HPDE6-E6E7 (cell line): ENCODE measurements around the gene FOXK1.

ENCODE experiments used
- DNase-seq: peaks from one replicate; pipeline ENCODE4 v3.0.0; 2011; ENCODE audit warnings: missing footprints; ENCODE audit errors: extremely low spot score

FOXK1 gene

DNA sequence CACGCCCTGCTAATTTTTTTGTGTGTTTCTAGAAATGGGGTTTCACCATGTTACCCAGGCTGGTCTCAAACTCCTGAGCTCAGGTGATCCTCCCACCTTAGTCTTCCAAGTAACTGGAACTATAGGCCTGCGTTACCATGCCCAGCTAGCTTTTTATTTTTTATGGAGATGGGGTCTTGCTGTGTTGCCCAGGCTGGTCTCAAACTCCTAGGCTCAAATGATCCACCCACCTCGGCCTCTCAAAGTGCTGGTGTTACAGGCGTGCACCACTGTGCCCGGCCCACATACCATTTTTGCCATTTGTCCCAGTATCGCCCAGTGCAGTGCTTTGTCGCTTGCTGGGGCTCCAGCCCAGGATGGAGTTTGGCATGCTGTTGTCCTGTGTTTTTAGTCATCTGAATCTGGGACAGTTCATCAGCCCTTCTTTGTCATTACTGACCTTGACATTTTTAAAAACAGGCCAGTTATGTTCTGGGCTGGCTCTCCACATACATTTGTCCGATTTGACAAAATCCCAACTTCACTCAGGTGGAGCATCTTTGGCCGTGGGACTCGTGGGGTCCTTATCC lies 16.7 kb downstream of the FOXK1 start:
- DNase-seq: no peak

GRCh38 chr7:4699841-4700240 lies 17.7 kb downstream of the FOXK1 start:
- DNase-seq: no peak

GRCh38 chr7:4700577-4701235 lies 18.6 kb downstream of the FOXK1 start:
- DNase-seq: no peak

GRCh38 chr7:4702961-4703512 lies 20.9 kb downstream of the FOXK1 start:
- DNase-seq: no peak

DNA sequence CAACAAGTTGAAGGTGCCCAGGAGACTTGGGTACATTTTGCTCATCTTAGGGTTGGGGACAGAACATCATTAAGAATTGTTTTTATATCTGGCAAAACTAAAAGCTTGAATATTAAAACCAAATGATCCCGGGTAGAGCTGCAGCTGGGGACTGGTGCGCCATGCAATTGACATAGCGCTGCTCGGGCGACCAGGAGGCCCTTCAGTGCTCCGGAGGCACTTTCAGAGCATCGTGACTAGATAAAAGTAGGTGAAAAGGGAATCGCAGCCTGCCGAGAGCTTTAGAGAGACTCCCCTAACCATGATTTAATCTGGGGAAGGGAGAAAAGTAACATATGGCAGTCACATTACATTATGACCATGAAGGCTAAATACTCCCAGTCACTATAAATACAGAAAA lies 21.4 kb downstream of the FOXK1 start:
- DNase-seq: no peak

- DNase-seq: no peak
These were observed 24.5 kb downstream of the FOXK1 start for GRCh38 chr7:4706384-4707216.

GRCh38 chr7:4707217-4707741 lies 25.2 kb downstream of the FOXK1 start:
- no peak for DNase-seq

- DNase-seq: no peak
These were observed 25.9 kb downstream of the FOXK1 start for GRCh38 chr7:4707980-4708411.

DNA sequence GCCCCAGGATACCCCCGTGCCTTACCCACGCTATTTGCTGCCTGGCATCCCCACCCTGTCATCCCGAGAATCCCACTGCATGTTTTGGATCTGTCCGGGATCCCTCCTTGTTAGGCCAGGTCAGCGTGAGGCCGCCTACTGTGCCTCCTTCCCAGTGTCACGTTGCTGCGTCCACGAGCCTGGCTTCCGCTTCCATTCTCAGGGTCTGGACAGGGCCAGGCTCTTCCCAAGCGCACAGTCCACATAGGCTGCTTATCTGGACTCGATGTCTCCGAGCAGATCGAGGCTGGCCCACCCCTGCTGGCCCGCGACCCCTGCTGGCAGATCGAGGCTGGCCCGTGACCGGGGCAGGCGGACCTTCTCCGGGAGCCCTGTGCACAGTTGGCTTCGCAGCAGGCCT lies 27.1 kb downstream of the FOXK1 start:
- no peak for DNase-seq

GRCh38 chr7:4711093-4711492 lies 29.0 kb downstream of the FOXK1 start:
- DNase-seq: no peak

DNA sequence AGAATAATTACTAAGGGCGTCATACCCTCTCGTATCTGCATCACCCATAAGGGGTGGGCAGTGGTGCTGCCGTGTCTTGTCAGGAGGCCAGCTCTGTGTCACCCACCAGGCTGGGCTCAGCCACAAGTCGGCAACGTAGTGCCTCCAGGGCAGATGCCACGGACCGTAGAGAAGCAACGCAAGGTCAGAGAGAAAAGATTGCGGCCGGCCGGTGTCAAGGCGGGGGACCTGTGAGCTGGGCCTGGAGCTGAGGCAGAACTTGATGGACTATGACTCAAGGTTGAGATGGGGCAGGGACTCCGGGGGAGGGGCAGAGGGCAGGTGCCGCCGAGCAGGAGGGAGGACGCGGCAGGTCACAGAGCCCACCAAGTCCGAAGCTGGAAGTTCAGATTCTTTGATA lies 29.5 kb downstream of the FOXK1 start:
- DNase-seq: no peak

- DNase-seq: no peak
These were observed 30.4 kb downstream of the FOXK1 start for GRCh38 chr7:4712281-4713182.

DNA sequence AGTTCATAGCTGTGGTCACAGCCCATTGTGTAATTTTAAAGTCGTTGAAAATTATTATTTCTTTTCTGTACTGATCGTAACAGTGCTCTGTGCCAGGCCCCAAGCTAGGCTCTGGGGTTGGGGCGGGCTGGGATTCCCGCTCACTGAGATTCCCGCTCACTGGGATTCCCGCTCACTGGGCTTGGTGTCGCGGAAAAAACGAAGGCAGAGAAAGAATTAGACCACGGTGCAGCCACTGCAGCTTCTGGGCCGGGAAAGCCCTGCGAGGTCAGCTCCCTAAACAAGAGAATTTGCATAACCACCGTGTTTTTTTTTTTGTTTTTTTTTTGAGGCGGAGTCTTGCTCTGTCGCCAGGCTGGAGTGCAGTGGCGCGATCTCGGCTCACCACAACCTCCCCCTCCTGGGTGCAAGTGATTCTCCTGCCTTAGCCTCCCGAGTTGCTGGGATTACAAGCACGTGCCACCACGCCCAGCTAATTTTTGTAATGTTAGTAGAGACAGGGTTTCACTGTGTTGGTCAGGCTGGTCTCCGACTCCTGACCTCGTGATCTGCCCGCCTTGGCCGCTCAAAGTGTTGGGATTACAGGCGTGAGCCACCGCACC lies 31.2 kb downstream of the FOXK1 start:
- DNase-seq: no peak

DNA sequence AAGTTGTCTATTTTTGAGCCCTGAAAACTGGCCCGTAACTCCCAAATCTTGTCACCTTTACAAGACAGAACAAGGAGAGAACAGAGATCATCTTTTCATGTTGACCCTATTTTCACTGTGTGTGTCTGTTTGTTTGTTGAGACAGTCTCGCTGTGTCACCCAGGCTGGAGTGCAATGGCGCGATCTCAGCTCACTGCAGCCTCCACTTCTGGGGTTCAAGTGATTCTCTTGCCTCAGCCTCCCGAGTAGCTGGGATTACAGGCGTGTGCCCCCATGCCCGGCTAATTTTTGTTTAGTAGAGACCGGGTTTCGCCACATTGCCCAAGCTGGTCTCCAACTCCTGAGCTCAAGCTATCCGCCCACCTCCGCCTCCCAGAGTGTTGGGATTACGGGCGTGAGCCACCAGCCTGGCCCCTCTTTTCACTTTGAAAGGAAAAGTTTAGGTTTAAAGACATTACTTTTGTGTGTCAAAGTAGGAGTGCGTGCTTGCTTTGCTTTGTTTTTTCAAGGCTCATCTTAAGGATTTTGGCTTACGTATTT lies 32.1 kb downstream of the FOXK1 start:
- no peak for DNase-seq

GRCh38 chr7:4714767-4715409 lies 32.8 kb downstream of the FOXK1 start:
- no peak for DNase-seq

DNA sequence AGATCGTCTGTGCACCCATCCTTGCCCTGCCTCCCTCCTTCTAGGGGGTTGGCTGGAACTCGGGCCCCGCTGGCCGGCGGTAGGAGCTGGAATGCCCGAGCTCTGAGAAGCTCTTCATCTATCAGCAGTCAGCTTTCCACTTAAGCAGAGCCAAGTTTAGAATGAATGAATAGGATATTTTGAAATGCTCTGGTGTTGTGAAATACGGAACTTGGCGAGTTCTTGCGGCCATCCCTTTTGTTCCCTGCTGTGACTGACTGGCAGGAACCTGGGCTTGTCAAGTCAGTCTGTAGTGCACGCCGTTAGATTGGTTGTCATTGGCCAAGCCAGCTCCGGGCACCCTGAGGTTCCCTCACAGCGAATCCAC lies 33.3 kb downstream of the FOXK1 start:
- no peak for DNase-seq

DNA sequence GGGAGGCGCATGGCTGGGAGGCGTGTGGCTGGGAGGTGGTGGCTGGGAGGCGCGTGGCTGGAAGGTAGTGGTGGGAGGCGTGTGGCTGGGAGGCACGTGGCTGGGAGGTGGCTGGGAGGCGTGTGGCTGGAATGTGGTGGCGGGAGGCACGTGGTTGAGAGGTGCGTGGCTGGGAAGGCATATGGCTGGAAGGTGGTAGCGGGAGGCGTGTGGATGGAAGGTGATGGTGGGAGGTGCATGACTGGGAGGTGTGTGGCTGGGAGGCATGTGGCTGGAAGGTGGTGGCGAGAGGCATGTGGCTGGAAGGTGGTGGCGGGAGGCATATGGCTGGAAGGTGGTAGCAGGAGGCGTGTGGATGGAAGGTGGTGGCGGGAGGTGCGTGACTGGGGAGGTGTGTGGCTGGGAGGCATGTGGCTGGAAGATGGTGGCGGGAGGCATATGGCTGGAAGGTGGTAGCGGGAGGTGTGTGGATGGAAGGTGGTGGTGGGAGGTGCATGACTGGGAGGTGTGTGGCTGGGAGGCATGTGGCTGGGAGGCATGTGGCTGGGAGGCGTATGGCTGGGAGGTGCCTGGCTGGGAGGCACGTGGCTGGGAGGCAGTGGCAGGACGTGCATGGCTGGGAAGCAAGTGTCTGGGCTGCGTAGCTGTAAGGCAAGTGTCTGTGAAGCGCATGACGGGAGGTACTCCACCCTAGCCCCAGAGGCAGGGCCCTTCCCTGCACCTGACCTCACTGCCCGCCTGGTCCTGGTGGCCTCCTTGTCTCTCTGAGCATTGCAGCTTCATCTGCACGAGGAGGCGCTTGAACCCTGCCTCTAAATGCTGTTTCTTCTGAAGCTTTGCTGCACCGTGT lies 35.1 kb downstream of the FOXK1 start:
- DNase-seq: no peak

GRCh38 chr7:4718075-4718474 lies 36.0 kb downstream of the FOXK1 start:
- no peak for DNase-seq

DNA sequence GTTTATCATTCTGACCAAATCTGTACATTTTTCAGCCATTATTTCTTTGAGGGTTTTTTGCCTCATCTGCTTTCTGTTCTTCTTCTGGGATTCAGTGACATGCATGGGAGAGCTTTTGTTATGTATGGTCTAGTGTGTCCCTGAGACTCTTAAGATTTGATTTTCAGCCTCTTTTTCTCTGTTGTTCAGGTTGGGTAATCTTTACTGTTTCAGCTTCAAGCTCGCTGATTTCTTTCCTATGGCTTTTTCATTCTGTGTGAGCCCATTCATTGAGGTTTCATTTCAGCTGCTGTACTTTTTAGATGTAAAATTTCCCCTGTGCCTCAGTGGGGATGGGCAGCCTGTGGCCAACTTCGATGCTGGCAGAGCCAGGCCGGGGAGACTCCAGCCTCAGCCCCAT lies 38.1 kb downstream of the FOXK1 start:
- DNase-seq: no peak
